Measurements from ENCODE around the gene CTNNBIP1. TPM values are rescaled to one million over a fixed set of nuclear protein-coding genes. Genes with fewer than 3 reads are reported as not detected.

Gene CTNNBIP1
- total and polyA plus RNA-seq, 9 of the 15 experiments (the other 6 are each of a cell fraction or from before 2014, with no cell fraction given) = 0.65 to 29.2 (median 14.7) TPM

DNA sequence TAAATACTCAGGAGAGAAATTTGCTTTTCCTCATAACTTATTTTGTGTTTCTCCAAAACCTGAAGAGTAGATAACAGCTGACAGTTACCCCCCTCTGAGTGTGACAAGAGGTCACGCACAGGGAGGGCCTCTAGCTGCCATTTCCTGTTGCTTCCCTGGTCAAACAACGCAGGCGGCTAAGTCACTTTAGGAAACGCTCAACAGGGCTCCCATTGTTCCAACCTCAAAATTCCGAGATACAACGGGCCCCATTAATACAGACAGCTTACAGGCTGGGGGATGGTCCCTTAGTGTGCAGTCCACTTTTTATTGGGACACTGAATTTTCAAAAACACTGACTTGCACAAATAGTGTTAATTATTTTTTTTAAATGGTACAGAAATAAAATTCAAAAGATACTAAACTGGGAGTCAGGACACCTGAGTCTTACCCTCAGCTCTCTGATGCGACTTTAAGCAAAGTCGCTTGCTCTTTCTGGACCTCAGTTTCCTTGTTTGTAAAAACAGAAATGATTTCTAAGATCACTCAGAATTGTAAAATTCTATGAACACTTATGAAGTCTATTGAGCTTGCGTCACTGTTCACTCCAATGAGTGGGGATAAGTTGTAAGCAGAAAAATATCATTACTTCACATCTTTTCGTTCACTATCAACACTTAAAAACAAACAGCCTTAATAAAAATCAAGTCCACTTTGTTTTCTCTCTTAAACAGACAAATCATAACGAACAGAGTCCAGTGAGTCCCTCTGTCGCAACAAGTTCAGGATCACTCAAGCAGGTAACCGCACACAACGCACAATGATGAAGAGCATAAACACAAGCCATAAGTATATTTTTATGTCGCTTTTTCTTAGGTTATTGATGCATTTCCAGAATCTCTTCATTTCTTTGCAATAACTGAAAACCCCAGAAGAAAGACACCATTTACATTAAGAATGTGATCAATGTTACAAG, 19.6 kb upstream of the CTNNBIP1 start (continued):
- no peak for TF ChIP-seq NUFIP1 (IDR thresholded peaks at IDR 0.05; ENCODE audit: partially characterized antibody)

GRCh38 chr1:9927259-9927658, 17.2 kb upstream of the CTNNBIP1 start:
- no peak for DNase-seq (ENCODE audit: extremely low read depth in 1 of 4, low spot score in 3 of 4)
- H3K4me3 ChIP-seq = no peak overlapping the region
- no peak overlapping the region for H3K4me2 ChIP-seq (ENCODE audit: insufficient read depth, low read length)
- CTCF ChIA-PET (ENCODE audit: low intra/inter-chr PET ratio) = interaction anchor here (0.5 kb wide), 1 partner anchor 46 kb away, joined by 3 read pairs; no protein-coding TSS in a partner anchor
- no peak overlapping the region for H3K27ac ChIP-seq (ENCODE audit: extremely low read depth, low read depth, low read length)
- H2AFZ ChIP-seq (ENCODE audit: low read depth, low read length) = no peak overlapping the region
- WGBS (ENCODE audit: insufficient coverage, low coverage, missing lambda C conversion rate) = 75% methylated on average over 5 of the region's 5 CpGs
- in situ Hi-C loops (cut with MboI) (no loop called here), intact Hi-C loops (cut with micrococcal nuclease) (no loop called here)
- no peak for TF ChIP-seq FOXM1 (IDR thresholded peaks at IDR 0.05; ENCODE audit: low read depth)
- no peak for TF ChIP-seq FOXM1 (CRISPR knock-in tag; IDR thresholded peaks at IDR 0.05; ENCODE audit: low read depth)
- peaks cover 11 to 18% of the 10 kb centered on the region in 2 experiments; a peak in 4 of 5 replicates for H3K4me1 ChIP-seq (replicated peaks in 1 of 2; ENCODE audit: control insufficient read depth in 2 of 2, insufficient read depth in 2 of 2, low read length in 2 of 2)
- no TSS peak for BruUV-seq (replicated peaks)
- H3K9me3 ChIP-seq (replicated peaks; ENCODE audit: control insufficient read depth, insufficient read depth, low read depth, low read length) = no peaks in the 10 kb centered on the region
- POLR2A ChIA-PET = interaction anchor here (0.9 kb wide), 1 partner anchor 16 kb away, joined by 4 read pairs; no protein-coding TSS in a partner anchor
- H3K36me3 ChIP-seq (ENCODE audit: control insufficient read depth, insufficient read depth, low read length) = peaks cover 29% of the 10 kb centered on the region; the same call in 2 of the 3 replicates
- H3K9me1 ChIP-seq (ENCODE audit: control insufficient read depth, insufficient read depth, low read length) = no peaks in the 10 kb centered on the region
- FAIRE-seq = no peak
- H3K9ac ChIP-seq (ENCODE audit: insufficient read depth in 1 of 2, low read depth in 2 of 2, low read length in 2 of 2) = no peak overlapping the region
- no peak for ATAC-seq
- H3K27me3 ChIP-seq (ENCODE audit: control insufficient read depth in 2 of 2, insufficient read depth in 2 of 2, low read length in 2 of 2) = no peaks in the 10 kb centered on the region
- H4K20me1 ChIP-seq (replicated peaks; ENCODE audit: control insufficient read depth, insufficient read depth, low read length) = no peaks in the 10 kb centered on the region
- 0 out of 3 replicates have a peak, but pooled peaks cover 2% of the 10 kb centered on the region for H3K79me2 ChIP-seq (ENCODE audit: control insufficient read depth, insufficient read depth, low read length)
